Esophagus muscularis mucosa (tissue), 4 donors: ENCODE measurements around the gene CNN3. TPM values are rescaled to one million over a fixed set of nuclear protein-coding genes. Genes with fewer than 3 reads are reported as not detected.

Source experiments
- DNase-seq: peaks from one replicate; pipeline ENCODE4 v3.0.0-alpha.2; 2017; ENCODE audit errors: extremely low spot score
- H3K27ac ChIP-seq, 4 donors: fragments of 200-600 bp; sonication (generic); replicated peaks in 1 of 4; 1 replicate in 3 of 4; 2 replicates in 1 of 4; pipeline ENCODE4 v1.5.1; 2016 to 2019; ENCODE audit warnings: mild to moderate bottlenecking in 1 of 4
- H3K27me3 ChIP-seq, 4 donors: fragments of 200-600 bp; sonication (generic); one replicate each; pipeline versions ENCODE4 v1.5.1 to v1.6.0; 2016 to 2019
- H3K36me3 ChIP-seq, 4 donors: fragments of 200-600 bp; sonication (generic); one replicate each; pipeline ENCODE4 v1.5.1; 2016 to 2019
- H3K4me1 ChIP-seq, 4 donors: fragments of 200-600 bp; sonication (generic); one replicate each; pipeline ENCODE4 v1.5.1; 2016 to 2019
- H3K4me3 ChIP-seq, 4 donors: fragments of 200-600 bp; sonication (generic); 1 replicate in 2 of 4; 2 replicates in 2 of 4; pipeline ENCODE4 v1.5.1; 2016 to 2019; ENCODE audit warnings: mild to moderate bottlenecking in 4 of 4, moderate library complexity in 1 of 4
- H3K9me3 ChIP-seq, 4 donors: fragments of 200-600 bp; sonication (generic); 1 replicate in 3 of 4; 2 replicates in 1 of 4; pipeline ENCODE4 v1.5.1; 2016 to 2019
- EP300 ChIP-seq: sonication (generic); formaldehyde crosslinking; IDR thresholded peaks from one replicate; pipeline ENCODE4 v1.6.1; 2017; ENCODE audit warnings: antibody characterized with exemption
- POLR2A ChIP-seq: fragments of 450-650 bp; IDR thresholded peaks from one replicate; pipeline ENCODE4 v1.6.1; 2017; ENCODE audit warnings: antibody characterized with exemption, moderate library complexity, mild to moderate bottlenecking, low read depth
- POLR2AphosphoS5 ChIP-seq, 2 donors: sonication (generic); formaldehyde crosslinking; IDR thresholded peaks; one replicate each; pipeline ENCODE4 v1.6.1; 2017; ENCODE audit warnings: antibody characterized with exemption in 2 of 2
- WGBS: methylation state at CpG from one replicate; pipeline ENCODE4 v1.1.5; 2018; 5-methylcytosine and 5-hydroxymethylcytosine counted together
- intact Hi-C: fragments of 100-400 bp; cut with DNase I; formaldehyde crosslinking; loops from one replicate; pipeline ENCODE4 v1.15.1; 2023
- total RNA-seq, 4 donors: library from RNA; depleted of rRNA; stranded (reverse); fragments of >200 nt; gene quantifications; one replicate each; pipeline versions ENCODE4 v1.1.0 to v1.2.1, GENCODE V29; 2016
- TF ChIP-seq, protein P1 (sequence below), 3 experiments: fragments of 200-600 bp in 2 of 3; fragments of 450-650 bp in 1 of 3; sonication (generic) in 2 of 3; IDR thresholded peaks; one replicate each; pipeline ENCODE4 v1.5.1; 2017 to 2019; ENCODE audit warnings: antibody characterized with exemption in 3 of 3, mild to moderate bottlenecking in 2 of 3, moderate library complexity in 1 of 3

The CNN3 gene
- 100 to 1,000 TPM; 140 to 268 (median 194) TPM for total RNA-seq

DNA sequence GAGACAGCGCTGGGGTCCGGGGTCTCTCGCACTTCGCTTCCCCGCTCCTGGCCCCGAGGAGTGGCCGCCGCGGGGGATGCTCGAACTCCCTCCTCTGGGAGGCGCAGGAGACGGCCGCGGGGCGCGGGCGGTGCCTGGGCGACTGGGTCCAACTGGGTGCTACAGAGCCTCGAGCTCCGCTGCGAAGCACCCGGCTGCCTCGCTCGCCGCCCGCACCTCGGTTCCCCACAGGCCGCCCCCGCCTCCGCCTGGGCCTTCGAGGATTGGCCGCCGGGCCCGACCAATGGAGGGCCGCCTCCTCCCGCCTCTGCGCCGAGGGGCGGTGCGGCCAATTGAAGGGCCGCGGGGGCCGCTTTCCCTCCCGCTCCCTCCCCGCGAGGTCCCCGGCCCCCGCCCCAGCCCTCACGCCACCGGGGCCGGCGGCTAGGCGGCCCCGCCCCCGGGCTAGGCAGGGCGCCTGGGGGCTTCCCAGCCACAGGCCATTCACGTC lies at the start of gene CNN3:
Gene CNN3, minus strand, starts transcription at position 196 of the 490 bp plus-strand sequence. CDS start 216 bp downstream, outside the sequence.
- peak; percentile 96 for DNase-seq
- intact Hi-C loops, result loop anchor here (5.0 kb wide), 1 partner anchor 95 kb away; no protein-coding TSS in a partner anchor
- Histone ChIP-seq H3K4me1 (peaks cover 30 to 67% (median 65%) of the 10 kb centered on the region in 4 donors), H3K9me3 (no peaks in the 10 kb centered on the region), H3K4me3 (peak within 1 kb of the TSS; percentile 71 to 93 (median 80)), H3K36me3 (peaks cover 0 to 3% (median 0%) of the 10 kb centered on the region in 4 donors), H3K27me3 (no peaks in the 10 kb centered on the region), H3K27ac (peak within 1 kb of the TSS; percentile 98 to 100 (median 99))
- peak; percentile 97 to 99 for TF ChIP-seq POLR2AphosphoS5 (IDR thresholded peaks at IDR 0.05)
- TF ChIP-seq POLR2A, result peak; percentile 94
- TF ChIP-seq, protein P1, sequence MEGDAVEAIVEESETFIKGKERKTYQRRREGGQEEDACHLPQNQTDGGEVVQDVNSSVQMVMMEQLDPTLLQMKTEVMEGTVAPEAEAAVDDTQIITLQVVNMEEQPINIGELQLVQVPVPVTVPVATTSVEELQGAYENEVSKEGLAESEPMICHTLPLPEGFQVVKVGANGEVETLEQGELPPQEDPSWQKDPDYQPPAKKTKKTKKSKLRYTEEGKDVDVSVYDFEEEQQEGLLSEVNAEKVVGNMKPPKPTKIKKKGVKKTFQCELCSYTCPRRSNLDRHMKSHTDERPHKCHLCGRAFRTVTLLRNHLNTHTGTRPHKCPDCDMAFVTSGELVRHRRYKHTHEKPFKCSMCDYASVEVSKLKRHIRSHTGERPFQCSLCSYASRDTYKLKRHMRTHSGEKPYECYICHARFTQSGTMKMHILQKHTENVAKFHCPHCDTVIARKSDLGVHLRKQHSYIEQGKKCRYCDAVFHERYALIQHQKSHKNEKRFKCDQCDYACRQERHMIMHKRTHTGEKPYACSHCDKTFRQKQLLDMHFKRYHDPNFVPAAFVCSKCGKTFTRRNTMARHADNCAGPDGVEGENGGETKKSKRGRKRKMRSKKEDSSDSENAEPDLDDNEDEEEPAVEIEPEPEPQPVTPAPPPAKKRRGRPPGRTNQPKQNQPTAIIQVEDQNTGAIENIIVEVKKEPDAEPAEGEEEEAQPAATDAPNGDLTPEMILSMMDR (IDR thresholded peaks at IDR 0.05), result no peak
- no peak for TF ChIP-seq EP300
- WGBS, result 1% methylated on average over 15 of the region's 57 CpGs

DNA sequence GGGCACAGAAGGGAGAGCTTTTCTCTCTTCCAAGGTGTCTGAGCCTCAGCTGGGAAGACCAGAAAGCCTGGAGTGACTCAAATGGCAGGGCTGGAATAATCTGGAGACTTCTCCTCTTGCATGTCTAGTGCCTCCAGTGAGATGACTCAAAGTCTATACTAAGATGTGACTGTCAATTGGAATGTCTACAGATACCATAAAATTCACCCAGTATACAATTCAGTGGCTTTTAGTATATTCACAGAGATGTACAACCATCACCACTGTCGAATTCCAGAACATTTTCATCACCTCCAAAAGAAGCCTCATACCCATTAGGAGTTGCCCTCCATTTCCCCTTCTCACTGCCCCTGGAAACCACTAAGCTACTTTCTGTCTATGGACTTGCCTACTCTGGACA lies 47.9 kb upstream of the CNN3 start:
- H3K9me3 ChIP-seq, result no peaks in the 10 kb centered on the region
- no peaks in the 10 kb centered on the region for H3K36me3 ChIP-seq
- TF ChIP-seq POLR2AphosphoS5 (IDR thresholded peaks at IDR 0.05), result no peak
- TF ChIP-seq EP300, result no peak
- no peak for TF ChIP-seq POLR2A
- TF ChIP-seq, protein P1 (IDR thresholded peaks at IDR 0.05), result no peak
- no peak for DNase-seq
- peaks cover 0 to 25% (median 20%) of the 10 kb centered on the region in 4 donors for H3K4me1 ChIP-seq
- no peaks in the 10 kb centered on the region for H3K27me3 ChIP-seq
- no peak overlapping the region for H3K4me3 ChIP-seq
- WGBS, result 85% methylated on average over 1 of the region's 1 CpG
- no peak overlapping the region for H3K27ac ChIP-seq
- intact Hi-C loops, result no loop called here

DNA sequence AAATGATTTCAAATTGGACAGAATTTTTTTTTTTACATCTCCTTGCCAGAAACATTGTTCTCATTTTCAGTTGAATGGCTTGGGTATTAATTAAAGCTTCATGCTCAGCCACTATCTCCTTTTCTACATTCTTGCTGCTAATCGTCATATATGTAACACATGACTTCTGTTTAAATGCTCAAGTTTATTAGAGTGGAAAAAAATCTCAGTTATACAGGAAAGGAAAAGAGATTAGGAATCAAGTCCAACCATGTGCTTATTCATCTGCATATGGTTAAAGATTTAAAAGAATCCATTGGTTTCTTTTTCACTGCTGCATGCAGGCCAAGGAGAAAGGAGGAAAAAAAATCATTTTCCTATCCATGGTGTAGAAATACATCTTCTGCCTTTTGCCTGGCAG lies 47.3 kb upstream of the CNN3 start:
- TF ChIP-seq, protein P1 (IDR thresholded peaks at IDR 0.05), result no peak
- TF ChIP-seq POLR2A (no peak), POLR2AphosphoS5 (IDR thresholded peaks at IDR 0.05) (no peak), EP300 (no peak)
- no peaks in the 10 kb centered on the region for H3K9me3 ChIP-seq
- H3K4me1 ChIP-seq, result peaks cover 0 to 24% (median 20%) of the 10 kb centered on the region in 4 donors
- no peak overlapping the region for H3K4me3 ChIP-seq
- intact Hi-C loops, result no loop called here
- no peaks in the 10 kb centered on the region for H3K27me3 ChIP-seq
- 46% methylated on average over 1 of the region's 1 CpG for WGBS
- no peak overlapping the region for H3K27ac ChIP-seq
- no peak for DNase-seq
- no peaks in the 10 kb centered on the region for H3K36me3 ChIP-seq

DNA sequence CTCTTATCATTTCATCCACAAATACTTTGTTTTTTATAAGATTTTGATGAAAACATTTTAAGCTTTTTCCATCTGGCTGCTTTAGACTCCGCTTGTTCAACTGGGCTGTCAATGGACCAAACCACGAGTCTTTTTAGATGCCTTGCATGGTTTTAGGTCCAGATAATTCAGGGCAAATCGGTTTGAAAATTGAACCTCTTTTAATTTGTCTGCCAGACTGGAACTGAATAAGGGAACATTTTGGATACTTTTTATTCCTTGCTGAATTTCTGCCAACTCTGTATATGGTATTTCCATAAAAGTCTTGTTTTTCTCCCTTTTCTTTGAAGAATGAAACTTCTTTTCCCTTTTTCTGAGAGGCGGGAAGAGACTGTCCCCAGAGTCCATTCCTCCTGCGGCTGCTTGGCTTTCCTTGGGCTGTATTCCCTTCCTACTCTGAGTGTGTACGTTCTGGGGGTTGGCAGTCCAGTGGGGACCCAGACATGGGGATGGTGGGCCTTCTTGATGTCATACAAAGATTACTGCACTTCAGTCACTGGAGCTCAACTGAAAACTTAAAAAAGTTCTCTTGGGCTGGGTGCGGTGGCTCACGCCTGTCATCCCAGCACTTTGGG lies 46.5 kb upstream of the CNN3 start:
- intact Hi-C loops, result no loop called here
- WGBS, result 75% methylated on average over 8 of the region's 8 CpGs
- Histone ChIP-seq H3K4me1 (peaks cover 0 to 24% (median 20%) of the 10 kb centered on the region in 4 donors), H3K9me3 (no peaks in the 10 kb centered on the region), H3K27ac (peak overlapping the region; percentile 44 to 58 (median 49)), H3K4me3 (no peak overlapping the region), H3K27me3 (no peaks in the 10 kb centered on the region), H3K36me3 (no peaks in the 10 kb centered on the region)
- TF ChIP-seq EP300 (no peak), POLR2AphosphoS5 (IDR thresholded peaks at IDR 0.05) (no peak), POLR2A (no peak)
- TF ChIP-seq, protein P1 (IDR thresholded peaks at IDR 0.05), result no peak
- DNase-seq, result no peak
